ENCODE data around the gene CPD.

The CPD gene

DNA sequence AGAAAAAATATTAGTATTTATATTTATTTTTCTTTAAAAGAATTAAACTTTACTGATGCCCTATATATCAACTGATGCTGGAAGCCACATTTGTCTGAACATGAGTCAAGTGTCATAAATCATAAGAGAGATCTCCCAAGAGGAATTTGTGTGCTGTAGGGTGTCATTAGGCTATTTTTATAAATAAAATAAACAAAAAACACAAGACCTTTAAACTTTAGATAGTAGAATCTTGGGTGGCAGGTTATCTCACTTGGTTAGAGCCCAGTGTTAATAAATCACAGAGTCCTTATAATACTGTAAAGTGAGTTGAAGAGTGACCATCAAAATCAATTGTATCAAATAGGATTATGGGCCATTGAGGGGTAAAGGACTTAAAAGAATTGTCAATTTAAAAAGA lies 21.3 kb upstream of the CPD start:
- DNase-seq: no peak

- DNase-seq: no peak
Observed at GRCh38 chr17:30358055-30358760, 20.5 kb upstream of the CPD start.

DNA sequence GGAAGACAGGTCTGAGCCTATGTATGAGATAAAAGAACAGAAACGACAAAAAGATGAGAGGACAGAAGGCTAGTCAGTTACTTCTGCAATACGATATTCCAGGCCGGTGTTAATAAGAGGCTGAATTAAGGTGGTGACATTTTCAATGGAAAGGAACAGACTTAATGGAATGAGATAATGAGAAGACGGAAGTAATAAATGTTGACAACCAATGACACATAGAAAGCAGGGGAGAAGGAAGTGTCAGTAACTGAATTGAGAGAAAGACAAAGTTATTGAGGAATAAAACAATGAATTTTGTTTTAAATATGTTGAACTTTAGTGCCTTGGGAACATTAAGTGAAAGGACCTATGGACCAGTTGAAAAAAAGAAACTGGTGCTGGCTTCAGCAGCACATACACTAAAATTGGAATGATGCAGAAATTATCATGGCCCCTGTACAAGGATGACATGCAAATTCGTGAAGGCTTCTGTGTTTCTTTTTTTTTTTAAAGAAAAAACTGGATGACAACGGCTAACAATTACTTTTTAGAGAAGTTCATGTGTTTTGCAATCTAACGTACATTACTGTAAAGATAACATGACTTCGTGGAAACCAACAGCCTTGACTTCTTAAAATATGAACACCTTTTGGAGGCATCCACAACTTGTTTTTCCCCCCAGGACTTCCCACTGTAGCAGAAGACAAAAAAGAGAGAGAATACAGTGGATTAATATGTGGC lies 18.5 kb upstream of the CPD start:
- DNase-seq: no peak

- DNase-seq: no peak
Observed at GRCh38 chr17:30361766-30362279, 16.9 kb upstream of the CPD start.

DNA sequence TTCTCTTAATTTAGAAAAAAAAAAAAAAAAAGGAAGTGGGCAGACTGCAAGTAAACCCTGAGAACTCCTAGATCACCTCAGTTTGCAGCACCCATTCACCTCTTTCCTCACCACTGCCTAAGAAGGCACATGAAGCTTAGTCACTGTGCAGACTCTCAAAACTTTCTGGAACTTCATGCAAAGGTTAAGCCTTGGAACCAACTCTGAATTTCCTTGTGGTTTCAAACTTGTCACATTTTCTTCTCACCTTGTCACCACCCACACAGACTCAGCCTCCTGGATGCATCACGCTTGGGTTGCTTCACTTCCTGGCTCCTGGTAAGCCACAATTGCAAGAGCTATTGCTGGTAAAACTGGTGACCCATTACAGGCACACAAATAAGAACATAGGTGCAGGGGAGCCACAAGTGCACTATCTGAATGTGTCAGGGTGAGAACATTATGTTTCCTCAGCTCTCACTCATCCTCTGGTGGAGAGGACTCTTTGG lies 15.0 kb upstream of the CPD start:
- DNase-seq: peak; percentile 80 to 82

DNA sequence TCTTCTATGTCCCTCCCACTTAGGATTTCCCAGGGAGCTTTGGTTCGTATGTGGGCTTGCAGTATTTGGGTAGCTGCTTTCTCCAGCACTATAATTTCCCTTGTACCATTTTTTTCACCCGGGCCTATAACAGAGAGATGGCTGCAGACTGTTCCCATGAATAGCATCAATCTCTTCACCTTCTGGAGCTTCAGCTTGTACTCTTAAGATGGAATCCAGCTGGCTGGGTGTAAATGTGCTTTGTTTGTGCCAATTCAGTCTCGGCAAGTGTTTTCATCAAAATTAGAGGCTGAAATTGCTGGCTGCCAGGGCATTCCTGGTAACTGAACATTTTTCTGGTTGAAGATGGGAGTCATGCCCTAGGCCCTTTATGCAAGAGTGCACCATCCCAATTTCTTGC lies 12.2 kb upstream of the CPD start:
- no peak for DNase-seq

GRCh38 chr17:30368912-30369720 lies 9.6 kb upstream of the CPD start:
- DNase-seq: no peak

GRCh38 chr17:30369995-30370394 lies 8.7 kb upstream of the CPD start:
- no peak for DNase-seq

- no peak for DNase-seq
Observed at GRCh38 chr17:30372755-30373154, 6.0 kb upstream of the CPD start.

- DNase-seq: no peak
Observed at GRCh38 chr17:30375661-30376060, 3.1 kb upstream of the CPD start.

DNA sequence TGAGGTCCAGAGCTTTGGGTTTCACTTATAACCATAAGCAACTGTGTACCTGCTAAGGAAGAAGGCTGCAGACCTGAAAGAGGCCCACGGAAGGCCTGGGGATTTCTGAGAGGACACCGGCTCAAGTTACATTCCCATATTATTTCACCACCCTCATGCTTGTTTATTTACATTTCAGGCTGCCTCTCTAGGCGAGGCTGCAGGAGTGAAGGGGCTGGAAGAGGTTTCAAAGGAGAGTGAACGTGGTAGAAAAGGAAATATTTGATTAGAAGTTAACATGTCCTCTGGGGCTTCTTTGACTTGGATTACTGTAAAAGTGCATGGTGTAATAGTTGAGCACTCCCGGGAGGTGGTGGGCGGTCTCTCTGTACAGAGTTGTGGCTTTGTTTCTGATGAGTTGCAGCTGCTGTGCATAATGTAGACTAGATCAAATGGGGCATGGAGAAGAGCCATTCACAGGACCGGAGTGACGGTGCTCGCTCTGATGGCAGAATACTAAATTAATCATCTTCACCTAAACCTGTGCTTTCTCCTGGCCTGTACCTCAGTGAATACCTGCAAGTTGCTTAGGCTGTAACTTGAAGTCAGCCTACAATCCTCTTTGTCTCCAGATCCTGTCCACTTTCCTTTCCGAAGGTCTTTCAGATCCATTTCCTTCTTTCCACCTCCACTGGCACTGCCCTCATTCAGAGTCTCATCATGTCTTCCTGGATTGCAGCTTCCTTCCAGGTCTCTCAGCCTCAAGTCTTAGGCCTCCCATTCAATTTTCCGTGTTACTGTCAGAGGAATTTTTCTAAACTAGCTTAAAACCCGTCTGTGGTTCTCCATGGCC lies 1.9 kb upstream of the CPD start:
- DNase-seq: no peak

DNA sequence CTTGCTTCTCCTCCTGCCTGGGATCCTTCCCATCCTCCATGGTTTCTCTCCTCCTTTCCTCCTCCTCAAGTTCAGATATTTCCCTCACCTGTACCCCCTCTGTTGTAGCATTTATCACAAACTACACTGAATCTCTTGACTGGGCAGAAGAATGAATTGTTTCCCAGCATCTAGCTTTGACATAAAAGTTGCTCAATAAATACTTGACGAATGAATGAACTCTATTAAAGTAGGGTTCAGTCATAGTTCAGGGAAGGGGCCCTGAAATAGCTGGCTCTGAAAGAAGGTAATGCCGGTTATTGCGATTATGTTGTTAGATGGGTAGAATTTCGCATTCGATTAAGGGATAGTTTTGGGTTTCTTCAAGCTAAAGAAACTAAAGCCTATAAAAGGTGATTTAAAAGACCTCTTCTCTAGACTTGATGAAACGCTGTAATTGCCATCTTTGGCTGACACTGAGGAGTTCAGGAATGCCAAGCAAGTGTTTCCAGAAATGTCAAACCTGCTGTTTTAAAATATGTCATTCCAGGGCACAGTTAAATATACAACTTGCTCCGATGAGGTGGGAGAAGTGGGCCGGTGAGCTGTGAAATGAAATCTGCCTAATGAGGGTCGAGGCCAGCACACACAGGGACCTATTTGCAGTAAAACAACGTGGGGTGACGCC lies 1.0 kb upstream of the CPD start:
- no peak for DNase-seq

DNA sequence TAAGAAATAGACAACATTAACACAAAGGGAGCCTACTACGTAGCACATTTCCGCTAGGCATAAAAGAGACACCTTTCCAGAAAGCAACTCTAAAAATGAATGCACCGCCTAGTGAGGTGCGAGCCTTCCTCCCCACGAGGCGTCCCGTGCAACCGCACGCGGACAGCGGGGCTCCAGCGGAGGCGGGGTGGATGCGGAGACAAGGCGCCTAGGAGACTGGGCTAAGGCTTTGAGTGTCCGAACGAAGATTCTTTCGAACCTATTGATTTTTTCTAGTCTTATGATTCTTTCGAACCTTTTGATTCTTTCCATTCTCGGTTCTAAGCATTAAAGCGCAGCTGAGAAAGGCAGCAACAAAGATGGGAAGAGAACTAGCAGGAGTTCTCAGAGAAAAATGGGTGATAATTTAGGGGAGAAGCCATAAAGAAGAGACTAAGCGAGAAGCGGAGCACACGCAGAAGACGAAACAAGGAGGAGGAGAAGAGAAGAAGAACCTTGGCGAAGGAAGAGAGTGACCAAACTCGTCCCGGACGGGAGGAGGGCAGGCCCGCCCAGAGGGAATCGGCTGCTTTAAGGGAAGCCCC lies 394 bp upstream of the CPD start:
- DNase-seq: peak; percentile 61 to 75

GRCh38 chr17:30379303-30379902 lies 676 bp downstream of the CPD start:
- DNase-seq: peak; percentile 21 to 33

GRCh38 chr17:30379903-30380381 lies 1.2 kb downstream of the CPD start:
- DNase-seq: no peak

DNA sequence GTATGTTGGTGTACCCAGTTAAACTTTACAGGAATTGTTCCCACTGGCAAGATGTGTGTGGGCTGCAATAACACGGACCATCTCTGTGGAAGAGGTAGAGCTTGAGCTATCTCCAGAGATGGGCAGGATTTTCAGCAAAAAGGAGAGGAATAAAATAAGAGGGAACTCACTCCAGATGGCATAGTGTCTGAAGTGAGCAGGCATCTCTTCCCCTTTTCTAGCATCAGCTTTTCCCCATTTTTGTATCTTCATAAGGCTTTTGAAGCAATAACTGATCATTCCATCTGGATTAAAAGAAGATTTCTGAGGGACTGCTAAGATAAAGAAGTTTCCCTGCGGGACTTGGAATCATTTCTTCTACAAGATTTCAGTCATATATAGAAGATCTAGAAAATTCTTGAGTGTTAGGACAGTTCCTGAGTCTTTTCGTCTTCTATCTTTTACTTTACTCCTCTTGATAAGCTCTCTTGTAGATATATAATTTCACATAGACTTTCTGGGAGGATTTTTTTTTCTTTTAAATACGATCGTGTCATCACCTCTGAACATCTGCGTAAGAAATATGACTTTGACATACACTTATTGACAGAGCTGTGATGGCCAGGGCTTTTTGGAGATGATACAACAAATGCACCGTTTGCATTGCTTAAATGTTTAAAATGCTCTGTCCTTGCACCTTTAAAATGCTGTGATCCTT lies 2.1 kb downstream of the CPD start:
- DNase-seq: no peak

- no peak for DNase-seq
Observed at GRCh38 chr17:30381340-30381659, 2.6 kb downstream of the CPD start.

DNA sequence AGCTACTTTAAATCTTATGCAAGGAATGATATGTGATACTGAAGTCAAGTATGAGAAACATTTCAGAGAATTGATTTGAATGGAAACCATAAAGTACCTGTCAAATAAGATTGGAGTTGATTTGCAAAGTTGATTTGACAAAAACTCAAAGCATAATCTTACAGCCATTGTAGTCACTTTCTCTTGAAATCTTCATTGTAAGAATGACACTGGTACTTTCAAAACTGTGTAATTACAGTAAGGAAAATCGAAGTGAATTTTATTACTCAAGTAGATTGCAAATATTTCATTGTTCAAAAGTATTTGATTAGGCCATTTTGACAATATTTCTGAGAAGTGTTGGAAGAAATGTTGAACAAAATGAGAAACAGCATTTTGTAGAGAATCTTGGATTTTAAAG lies 3.6 kb downstream of the CPD start:
- DNase-seq: no peak

DNA sequence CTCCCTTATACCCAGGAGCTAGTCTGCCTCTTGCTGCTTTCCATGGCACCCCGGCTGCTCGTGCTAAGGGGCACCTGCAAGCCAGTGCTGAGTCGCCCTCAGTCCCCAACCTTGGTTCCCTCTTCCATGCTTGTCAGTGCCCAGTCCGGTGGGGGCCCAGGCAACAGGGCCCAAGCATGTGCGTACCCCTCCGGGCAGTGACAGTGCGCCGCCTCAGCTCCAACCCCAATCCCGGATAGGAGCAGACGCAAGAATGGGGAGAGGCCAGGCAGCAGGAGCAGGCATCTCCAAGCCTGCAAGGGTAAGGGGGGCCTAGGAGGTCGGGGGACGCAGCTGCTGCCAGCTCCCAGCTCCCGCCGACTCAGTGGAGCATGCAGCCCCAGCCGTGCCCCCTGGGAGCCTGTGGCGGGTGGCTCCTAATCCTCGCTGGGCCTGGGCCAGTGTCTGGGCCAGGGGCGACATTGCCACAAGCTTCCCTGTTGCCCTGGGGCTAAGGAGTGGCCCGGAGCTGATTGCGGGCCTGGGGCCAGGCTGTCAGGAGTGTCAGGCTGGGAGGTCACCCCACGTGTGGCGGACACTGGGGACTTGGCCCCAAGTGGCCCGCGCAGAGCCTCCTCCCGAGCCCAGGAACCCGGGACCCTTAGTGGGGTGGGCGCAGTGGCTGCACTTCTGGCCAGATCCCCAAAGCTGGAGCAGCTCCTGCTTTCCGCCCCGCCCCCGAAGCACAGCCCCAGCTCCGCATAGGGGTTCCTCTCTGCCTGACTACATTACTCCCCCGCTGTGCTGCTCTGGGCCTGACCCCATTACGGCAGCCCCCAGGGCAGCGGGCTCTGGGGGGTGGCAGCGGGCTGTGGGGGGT lies 9.8 kb downstream of the CPD start:
- no peak for DNase-seq
